Stromal cell of bone marrow (primary cell): ENCODE results near the gene SLCO3A1.

Experiments
- DNase-seq: peaks from one replicate; pipeline ENCODE4 v3.0.0-alpha.2; 2012; ENCODE audit warnings: low read depth

SLCO3A1 gene

DNA sequence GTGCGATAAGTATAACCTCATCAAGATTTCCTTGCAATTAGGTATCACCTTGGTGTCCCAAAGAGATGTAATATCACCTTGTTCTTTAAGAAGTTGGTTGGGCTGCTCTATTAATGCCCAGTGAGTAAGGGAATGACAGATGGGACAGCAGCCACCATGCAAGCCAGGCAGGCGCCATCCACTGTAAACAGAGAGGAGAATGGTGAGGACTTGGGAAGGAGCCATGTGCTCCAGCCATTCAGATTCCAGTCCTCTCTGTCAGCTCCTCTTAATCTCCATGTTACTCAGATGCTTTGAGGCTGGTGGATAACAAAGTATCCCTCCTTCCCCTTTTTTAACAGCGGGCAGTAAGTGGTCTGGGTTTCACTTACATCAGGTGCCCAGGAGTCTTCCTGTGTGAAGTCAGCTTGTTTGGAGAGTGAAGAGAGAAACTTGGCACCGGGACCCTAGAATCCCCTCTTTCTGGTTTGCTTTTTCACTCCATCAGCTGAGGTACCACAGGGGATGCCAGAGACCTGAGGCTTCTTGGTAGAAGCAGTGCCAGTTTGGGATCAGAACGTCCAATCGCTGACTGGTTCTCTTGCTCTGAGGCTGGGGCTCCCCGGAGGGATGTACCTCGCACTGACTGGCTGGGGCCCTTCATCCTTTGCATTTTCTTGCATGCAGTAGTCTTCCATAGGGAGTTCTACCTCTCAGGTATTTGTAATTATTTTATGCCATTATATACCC is 29.5 kb downstream of the SLCO3A1 start:
- no peak for DNase-seq

DNA sequence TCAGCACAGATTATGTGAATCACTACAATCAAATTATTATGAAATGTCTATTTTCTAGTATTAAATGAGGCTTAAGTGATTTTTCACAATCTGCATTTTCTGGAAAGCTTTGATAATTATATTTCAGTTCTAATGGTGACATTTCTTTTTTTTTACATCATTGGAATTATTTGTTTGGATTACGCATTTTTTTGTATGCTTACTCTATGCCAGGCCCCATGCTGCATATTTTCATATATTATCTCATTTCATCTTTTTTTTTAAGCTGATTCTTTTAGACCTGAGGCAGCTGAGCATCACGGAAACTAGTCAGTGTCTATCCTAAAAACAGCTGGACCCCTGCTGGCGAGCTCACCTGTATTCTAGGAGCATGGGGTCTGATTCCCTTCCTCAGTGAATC is 31.1 kb downstream of the SLCO3A1 start:
- DNase-seq, result no peak

DNA sequence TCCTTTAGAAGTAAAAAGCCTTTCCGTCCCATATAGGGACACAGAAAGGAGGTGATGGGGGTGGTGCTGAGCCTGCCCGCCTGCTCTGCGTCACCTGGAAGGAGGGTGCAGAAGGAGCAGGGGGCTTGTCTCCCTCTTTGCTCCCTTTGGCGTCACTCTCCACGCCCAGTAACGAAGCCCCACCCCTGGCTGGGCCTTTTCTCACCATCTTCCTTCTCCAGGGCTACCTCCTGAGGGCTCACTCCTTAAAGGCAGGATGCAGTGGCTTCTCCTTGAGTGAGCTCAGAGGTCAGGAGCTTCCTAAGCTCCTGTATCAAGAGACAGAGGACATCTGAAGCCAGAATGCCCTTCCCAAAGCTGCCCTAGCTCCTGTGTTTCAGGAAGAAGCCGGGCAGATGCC is 31.5 kb downstream of the SLCO3A1 start:
- DNase-seq, result no peak

DNA sequence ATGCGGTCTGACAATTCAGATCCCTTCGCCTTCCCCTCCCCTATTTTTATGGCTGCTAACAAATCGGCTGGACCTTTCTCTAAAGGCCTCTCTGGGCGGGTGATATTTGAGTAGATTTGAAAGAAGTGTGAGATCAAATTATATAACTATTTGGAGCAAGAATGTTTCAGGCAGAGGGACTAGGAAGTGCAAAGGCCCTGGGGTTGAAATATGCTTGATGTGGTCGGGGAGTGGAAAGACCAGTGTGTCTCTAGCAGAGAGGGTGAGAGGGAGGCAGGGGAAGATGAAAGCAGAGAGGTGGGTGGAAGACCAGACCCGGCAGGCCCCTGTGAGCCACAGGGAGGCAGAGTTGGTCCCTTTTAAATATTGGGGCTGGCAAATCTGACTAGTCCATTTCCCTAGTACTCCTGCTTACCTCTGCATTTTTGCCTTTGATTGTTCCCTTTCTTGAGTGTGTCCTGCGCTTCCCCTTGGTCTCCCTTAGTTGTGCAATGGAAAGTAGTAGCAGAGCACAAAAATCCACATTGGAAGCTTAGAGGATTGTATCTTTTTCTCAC is 32.3 kb downstream of the SLCO3A1 start:
- DNase-seq, result no peak

DNA sequence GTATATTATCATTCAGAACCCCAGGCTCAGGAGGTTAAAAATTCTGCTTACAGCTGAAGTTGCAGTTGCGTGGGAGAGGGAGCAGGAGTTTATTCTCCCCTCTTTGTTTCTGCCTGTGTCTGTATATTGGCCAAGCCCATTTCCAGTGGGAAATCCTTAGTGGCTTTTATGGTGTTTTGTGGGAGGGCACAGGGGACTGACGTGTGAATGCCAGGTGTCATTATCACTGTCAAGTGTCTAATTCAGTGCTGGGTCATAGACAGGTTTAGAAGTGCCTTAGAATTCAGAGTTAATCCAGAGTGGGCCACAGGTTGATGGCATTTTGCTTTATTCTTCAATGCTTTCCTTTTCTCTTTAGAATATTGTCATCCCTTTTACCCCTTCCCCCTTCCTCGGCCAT is 33.4 kb downstream of the SLCO3A1 start:
- DNase-seq, result no peak

DNA sequence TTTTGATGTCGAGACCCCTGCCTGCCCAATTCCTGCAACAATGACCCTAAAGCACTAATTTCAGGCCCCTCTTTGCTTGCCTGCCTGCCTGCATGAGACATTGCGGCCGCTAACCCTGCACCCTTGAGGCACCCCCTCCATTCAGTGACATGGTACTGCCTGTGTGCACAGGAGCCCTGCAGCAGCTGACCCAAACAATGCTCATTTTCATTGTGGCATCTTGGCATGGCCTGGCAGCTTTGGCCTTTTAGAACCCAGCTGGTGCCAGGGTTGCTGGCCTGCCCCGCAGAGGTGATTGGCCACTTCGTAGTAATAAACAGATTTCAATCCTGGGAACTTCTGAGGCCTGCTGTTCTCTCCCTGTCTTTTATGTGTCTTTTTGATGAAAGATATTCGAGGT is 33.8 kb downstream of the SLCO3A1 start:
- DNase-seq, result no peak

DNA sequence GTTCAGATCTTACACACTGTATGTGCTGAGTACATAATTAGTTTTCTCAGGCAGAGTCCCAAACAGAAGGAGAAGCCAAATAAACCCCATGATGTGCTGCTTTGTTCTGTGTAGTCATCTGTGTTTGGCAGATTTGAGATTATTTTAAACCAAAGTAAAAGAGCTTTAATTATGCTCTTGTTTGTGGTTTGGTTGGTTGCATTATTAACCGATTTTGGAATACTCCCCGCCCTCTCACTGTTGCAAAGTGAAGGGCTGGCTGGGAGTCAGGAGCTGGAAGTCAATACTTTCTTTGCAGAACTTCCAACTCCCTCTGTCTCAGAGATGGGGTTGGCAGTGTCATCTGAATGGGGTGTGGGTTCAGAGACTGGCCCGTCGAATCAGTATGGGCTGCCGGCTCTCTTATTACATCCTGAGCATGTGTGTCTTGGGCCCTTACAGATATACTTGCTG is 34.4 kb downstream of the SLCO3A1 start:
- peak; percentile 55 for DNase-seq

DNA sequence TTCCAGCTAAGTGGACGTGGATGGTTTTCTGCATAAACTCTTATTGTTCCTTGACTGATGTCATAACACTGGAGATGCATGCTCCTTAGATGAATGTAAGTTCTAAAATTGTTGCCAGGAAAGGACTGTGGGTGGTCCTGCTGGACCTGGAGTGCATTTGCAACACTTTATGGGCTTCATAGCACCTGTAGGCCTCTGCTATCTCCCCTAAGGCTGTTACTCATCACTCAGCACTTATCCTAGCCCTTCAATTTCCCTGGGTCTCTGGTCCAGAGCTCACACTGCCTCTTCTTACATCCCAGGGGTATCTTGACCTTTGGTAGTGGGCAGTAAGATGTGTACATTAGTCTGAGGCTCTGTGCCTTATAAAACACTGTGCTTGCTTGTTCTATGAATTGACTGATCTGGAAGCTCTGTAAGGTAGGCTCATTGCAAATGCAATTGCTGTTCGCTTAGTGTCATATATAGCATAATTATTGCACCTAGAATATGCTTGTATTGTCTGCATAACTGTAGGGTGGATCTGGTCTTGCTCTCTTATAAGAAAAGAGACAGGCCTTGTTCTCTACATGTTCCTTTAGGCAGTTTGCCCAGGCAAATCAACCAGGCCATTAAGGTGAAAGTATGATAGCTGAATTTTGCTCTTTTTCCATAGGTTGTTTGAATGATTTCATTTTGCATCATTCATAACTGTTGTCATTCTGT is 35.8 kb downstream of the SLCO3A1 start:
- DNase-seq, result no peak

DNA sequence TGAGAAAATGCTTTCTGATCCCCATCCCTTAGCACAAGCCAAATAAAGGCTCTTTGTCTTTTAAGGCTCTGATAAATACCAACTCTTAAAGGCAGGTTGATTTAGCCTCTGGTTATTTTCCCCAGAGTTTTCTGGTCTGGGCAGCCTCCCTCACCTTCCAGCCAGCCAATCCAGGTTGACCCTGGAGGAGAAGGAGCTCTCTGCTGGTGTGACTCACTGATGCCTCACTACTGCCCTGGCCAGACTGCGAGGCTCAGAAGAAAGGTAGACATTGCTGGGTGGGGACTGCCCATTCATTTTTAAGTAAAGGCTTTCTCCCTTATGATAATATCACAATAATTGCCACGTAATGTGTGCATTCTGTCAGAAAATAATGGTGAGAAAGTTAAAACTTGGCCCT is 37.1 kb downstream of the SLCO3A1 start:
- DNase-seq, result no peak

DNA sequence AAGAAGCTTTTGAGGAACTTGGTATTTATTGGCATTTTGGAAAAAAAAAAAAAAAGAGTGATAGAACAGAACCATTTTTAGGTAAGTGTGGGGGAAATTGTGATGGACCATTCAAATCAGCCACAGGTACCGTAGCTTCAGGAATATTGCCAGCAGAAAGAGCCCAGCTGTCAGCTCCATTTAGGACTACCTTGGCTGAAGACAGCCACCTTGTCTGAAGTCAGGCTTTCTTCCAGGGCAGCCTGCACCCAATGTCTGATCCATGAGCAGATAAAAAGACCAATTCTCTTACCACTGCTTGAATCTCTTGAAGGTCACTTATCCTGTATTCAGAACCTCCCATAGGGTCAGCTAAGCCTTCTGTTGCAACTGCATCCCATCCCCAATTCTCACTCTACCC is 37.6 kb downstream of the SLCO3A1 start:
- DNase-seq, result no peak

DNA sequence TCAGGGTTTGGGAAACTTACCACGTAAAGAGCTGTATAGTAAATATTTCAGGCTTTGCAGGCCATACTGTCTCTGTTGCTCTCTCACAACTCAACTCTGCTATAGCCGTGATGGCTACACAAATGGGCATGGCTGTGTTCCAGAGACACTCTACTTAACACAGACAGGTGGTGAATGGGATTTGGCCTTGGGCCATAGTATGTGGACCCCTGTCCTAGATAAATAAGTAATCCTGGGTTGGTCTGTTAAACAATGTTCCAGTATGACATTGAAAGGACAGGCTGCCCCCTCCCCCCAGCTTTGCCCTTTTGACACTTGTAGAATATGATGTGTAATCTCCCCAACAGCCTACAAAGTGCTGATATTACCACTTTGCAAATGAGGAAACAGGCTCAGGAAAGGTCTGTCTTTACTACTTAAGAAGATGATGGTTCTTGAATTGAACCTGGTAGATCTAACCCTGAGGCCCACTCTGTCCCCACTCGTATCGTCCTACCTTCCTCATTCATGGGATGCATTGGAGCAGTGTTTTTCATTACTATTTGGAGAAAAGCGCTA is 38.4 kb downstream of the SLCO3A1 start:
- DNase-seq, result no peak

DNA sequence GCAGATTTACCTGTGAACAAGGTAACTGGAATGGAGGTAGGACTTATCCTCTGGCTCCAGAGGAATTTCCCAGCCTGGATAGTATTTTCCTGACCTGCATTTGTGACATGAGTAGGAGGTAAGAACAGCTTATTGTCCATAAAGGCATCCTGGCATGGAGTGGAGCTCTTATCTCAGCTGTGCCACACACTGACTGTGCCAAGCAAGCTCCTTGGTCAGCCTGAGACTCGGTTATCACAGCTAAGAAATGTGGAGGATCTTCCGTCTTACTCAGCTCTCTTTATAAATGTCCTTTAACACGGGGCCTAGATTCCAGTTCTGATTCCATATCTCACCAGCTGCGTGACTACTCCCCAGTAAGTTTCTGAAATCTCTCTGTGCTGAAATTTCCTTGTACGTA is 38.9 kb downstream of the SLCO3A1 start:
- DNase-seq, result no peak

DNA sequence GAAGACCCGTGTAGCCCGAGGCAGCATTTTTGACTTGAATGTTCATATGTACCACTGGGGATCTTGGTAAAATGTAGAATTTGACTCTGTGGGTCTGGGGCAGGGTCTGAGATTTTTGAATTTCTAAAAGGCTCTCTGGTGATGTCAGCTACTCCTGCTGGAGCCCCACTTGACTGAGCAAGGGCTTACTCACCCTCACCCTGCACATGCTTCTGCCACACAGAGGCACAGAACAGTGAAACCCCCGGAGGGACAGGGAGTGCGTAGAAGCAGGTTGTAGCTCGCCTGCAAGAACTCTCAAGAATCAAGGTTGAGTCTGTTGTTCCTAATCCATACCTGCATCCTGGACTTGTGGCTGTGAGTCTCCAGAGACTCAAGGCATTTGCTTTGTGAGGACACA is 41.1 kb downstream of the SLCO3A1 start:
- DNase-seq, result no peak

DNA sequence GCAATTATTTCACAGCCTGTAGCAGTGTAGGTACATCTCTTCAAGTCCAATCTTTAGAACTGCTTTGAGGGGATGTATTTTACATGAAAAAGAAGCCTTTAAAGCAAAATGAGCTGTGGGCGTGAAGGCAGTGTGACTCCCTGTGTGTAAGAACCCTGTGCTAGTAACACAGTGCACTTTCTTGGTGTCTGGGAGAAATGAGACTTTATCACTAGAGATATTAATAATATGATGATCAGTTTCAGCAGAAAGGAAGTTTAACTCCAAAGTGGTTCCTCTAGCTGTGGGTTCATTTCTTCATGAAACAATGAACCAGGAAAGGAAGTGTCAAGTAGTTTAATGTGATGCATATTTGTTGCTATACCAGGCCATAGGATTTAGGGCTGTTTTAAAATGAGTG is 41.5 kb downstream of the SLCO3A1 start:
- DNase-seq, result no peak

DNA sequence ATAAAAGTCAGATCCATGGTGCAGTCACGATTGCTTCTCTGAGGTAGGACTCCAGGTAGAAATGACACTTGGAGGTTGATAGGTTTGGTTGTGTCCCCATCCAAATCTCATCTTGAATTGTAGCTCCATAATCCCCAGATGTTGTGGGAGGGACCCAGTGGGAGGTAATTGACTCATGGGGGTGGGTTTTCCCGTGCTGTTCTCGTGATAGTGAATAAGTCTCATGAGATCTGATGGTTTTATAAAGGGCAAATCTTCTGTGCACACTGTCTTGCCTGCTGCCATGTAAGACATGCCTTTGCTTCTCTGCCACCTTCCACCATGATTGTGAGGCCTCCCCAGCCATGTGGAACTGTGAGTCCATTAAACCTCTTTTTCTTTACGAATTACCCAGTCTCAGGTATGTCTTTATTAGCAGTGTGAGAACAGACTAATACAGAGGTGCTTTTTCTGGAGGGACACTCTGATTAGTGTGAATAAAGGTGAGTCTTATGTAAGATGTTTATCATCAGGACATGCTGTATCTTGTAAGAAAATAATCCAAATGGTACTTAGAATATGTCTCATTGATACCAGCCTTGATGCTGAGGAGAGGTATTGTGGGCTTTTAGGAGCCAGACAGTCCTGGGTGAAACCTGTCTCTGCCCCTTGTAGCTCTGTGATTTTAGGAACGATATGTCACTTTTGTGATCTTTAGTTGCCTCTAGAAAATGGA is 43.0 kb downstream of the SLCO3A1 start:
- no peak for DNase-seq

DNA sequence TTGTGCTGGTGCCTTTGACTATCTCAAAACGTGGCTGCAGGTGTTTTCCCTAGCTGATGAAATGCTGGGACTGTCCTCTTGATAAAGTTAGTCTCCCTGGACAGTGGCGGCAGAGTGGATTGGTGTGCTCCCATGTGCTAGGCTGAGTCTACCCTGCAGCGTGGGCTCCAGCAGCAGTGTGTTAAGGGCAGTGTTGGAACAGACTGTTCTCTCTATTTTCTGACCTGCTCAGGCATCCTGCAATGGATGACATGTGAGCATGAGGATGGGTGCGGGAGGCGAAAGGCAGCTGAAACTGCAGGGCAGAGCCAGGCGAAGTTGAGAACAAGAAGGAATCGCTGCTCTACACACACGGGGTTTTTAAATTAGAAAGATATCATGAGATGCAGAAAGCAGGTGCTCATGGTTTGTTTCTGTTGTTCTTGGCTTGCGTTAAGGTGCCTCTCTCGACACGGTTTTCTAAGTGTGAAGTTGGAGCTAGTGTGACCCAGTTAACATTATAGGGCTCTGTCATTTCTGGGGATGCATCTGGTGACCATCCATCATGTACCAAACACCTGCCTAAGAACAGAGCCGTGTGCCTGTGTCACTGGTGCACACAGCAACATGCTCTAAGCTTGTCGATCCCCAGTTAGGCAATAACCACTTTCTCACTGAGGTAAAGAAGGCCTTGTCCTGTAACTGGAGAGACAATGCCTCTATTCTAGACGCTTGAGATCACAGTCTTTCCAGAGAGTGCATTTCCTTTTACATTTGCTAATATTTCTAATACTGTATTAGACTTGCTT is 44.3 kb downstream of the SLCO3A1 start:
- DNase-seq, result no peak

DNA sequence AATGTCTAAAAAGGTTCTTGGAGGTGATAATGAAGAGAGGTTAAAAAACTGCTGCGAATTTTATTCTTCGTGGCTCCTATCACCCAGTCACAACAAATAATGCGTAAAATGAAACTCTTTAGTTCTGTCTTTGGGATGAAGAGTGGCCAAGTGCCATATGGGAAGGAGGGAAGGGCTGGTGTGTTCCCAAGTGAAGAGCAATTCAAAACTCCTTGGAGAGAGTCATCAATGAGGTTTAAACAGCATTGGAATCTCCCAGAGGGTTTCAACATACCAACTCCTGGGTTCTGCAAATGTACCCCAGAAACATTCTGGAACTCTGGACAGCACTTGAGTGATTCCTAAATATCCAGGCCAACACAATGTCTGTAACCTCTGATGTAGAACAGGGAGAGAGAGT is 45.3 kb downstream of the SLCO3A1 start:
- DNase-seq, result no peak

DNA sequence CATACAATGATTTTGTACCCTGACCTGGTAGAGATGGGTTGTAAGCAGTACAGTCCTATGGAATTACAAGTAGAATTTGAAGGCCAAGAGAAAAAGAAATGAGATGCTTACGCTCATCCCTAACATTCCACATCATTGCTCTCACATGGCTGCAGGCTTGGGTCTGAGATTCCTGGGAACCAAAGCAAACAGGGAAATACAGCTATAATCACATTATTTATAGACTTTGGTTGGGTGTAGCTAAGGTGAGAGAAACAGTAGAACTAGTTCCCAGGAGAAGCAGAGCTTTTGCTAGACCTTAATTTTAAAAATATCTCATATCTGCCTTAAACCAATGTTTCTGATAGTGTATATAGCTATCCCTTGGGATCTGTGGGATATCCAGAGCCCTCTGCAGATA is 51.4 kb downstream of the SLCO3A1 start:
- DNase-seq, result no peak

DNA sequence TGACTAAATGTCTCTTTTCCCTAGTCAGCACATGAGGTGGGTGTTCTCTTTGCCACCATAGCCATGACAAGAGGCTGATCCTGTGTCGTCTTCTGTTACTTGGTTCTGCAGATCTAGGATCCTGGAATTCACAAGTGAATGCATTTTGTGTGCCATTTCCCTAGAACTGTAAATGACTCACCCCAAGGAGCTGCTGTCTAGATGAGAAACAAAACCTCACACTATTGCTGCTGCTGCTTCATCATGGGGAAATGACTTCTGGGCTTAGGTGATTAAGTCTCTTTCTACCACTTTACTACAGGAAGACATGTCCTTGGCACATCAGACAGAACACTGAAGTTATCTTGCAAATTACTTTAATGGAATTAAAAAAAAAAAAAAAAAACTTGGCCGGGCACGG is 54.9 kb downstream of the SLCO3A1 start:
- peak; percentile 38 for DNase-seq

DNA sequence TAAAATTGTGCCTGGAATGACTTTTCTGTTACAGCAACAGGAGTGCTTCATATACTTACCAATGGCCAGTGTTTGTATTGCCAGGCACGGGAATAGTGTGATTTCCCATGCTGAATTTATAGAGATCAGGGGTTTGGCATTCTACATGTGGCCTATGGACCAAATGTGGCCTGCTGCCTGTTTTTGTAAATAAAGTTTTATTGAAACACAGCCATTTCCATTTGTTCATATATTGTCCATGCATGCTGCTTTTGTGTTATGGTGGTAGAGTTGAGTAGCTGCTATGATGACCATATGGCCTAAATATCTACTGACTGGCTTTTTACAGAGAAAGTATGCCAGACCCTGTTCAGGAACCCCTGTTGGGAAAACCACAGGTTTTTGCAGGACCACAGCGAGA is 55.6 kb downstream of the SLCO3A1 start:
- DNase-seq, result no peak

DNA sequence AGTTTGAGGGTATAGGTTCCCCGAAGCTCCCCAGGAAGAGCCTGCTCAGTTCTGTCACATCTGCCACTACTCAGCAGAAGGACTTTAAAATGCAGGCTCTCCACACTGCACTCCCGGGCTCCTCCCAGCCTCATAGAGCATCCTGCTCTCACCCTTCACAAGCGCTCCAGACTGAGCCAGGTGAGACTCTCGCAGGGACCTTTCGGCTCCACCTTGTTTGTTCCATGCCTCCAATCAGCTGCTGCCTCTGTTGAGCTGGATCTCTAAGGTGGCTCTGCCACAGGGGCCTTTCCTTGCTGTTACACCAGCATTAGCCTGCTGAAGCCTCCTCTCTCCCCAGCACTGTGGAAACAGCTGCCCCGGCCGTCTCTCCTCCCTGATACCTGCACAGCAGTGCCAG is 56.1 kb downstream of the SLCO3A1 start:
- no peak for DNase-seq

DNA sequence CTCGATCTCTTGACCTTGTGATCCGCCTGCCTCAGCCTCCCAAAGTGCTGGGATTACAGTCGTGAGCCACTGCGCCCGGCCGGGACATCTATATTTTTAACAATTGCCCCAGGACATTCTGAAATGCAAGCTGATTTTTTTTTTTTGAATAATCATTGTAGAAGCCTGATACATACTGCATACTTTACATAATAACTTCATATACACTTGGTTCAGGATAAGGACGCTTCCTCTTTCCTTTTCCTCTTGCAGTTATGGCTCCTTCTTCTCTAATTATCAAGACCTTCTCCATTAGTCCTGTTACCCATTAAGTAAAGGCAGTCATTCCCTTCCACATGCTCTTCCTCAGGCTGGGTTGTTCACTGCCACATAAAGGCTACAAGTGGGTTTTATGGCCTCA is 58.3 kb downstream of the SLCO3A1 start:
- DNase-seq, result no peak
